ENCODE measurements around the gene TM7SF2.
"Not testable (repeated sequence)": the region's sequence is repeated elsewhere in the genome, so short reads cannot be mapped to it uniquely, and the experiment has no call there.

Gene TM7SF2

DNA sequence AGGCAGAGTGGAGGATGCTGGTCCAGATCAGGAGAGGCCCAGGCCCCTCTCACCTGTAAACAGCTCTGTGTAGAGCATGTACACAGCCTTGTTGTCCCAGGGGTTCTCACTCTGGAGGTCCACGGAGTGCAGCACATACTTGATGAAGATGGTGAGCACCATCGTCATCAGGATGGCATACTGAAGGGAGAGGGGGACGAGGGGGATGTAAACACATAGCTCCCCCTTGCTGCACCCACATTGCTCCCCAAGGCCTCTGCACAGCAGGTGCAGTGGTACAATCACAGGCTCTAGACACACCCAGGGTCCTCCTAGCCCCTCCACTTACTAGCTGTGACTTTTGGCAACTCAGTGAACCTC, 19.7 kb downstream of the TM7SF2 start:
- no peak for DNase-seq

DNA sequence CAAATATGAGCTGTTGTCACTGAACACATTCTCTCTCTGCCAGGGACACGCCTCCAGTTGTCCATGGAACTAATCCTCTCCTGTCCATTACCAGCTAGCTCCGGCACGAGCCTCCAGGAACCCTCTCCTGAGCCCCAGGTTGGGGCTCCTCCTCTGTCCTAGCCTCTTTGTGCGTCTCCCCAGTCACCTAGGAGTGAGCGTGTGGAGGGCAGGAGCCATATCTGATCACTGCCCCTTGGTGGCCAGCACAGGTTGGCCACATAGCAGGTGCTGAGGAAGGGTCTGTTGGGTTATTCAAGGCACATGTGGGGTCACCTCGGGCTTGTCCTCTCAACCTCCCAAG, 20.2 kb downstream of the TM7SF2 start:
- DNase-seq = no peak

DNA sequence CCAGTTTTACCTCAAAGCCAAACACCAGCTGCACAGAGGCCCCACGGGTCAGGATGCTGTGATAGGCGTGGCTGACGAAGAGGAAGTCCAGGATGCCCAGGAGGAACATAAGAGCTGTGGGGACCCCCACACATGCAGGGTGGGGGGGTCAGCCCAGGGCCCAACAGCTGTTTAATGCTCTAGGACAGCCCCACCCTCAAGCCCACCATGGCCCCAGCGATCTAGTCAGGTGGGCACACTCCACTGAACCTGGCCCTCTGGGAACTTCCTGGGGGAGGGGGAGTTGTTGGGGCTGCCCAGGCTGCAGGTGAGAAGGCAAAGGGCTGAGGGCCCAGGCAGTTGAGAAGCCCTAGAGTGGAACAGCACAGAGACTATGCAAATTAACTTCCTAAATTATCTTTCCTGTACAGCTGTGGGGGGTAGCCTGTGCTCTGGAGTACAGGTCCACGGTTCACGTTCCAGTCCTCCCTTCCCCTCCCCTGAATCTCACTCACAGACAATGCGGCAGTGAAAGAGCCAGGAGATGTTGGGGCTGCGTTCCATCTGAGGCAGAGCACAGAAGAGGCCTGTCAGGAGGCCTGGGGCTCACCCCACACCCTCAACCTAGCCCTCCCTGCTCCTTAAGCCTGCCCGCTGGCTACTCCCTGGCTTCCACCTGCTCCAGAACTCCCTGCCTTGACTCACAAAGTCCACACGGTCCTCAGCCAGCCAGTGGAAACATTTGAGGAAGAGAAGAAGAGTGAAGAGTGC, 20.7 kb downstream of the TM7SF2 start:
- no peak for DNase-seq

DNA sequence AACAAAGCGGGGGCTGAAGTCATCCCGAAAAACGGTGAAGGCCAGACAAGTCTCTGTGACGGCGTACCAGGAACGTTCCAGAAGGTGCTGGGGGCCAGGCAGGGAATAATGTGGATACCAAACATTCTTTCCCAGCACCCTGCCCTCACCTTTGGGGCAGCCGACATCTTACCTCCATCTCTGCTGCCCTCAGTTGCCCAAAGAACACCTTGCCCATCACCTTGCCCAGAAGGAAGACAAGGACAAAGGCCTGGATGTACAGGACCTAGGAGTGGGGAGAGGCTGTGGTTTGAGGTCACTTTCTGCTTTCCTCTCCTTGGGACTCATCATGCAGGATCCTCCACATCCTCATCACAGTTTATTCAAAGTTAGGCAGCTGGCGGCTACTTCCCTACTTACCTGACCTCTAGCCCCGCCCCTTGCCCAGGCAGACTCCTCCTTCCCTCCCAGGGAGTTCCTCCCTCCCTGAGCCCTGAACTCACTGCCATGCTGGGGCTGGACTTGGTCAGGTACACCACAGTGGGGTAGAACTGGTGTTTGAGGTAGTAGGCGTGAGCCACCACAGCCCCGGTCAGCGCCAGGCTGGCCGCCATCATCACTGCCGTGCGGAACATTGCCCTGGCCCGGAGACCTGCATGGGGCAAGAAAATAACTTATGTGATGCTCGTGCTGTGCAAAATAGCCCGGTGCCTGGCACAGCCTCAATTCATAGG, 21.5 kb downstream of the TM7SF2 start:
- DNase-seq = peak in 1 of 4 experiments; percentile 13

DNA sequence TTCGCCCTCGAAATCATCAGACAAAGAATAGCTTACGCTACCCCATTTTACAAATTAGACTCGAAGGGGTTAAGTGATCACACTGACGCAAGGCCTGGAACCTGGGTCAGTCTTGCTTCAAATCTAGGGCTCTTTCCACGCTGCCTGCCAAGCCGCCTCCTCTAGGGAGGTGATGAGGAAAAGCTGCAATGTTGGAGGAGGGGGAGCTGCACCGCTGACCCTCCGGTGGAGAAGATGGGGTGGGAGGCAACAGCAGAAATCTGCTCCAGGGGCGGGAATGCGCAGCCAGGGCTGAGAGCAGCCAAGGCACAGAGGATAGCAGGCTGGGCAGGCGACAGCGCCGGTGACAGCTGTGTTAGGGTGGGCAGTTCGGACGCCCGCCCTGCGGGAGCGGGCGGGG, 22.1 kb downstream of the TM7SF2 start:
- DNase-seq = no peak

DNA sequence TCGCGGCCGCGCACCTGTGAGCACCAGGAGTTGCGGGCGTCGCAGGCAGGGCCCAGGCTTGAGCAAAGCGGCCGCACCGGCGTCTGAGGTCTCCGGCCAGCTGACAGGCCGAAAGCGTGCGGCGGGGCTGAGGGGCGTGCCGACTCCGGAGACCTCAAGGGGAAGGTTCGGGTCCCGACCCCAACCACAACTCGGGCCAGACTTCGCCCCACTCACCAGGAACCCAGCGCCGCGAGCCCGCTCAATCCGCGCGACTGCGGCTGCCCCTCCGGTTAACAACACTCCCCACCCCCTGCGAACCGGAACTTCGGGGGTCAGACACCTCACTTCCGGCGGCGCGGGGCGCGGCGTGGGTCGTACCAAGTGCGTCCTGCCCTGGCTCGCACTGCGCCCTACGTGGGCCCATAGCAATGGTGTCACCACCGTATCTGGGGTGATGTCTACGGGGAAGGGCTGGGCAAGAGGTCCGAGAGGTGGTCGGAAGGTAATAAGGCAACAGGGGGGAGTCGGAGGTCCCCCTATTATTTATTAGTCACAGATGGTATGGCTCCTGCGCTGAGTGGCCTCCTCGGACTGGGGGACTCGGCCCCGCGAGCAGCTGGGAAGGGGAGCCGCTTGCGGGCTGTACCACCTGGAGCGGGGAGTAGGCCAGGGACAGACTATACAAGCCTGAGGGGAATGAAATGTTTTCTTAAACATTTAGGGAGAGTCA, 22.7 kb downstream of the TM7SF2 start, which contains the start of gene SYVN1:
Gene SYVN1, minus strand, starts transcription at position 280 of the 712 bp plus-strand sequence. CDS start 918 bp downstream, outside the sequence.
- peak; percentile 83 to 93 (median 86) for DNase-seq

DNA sequence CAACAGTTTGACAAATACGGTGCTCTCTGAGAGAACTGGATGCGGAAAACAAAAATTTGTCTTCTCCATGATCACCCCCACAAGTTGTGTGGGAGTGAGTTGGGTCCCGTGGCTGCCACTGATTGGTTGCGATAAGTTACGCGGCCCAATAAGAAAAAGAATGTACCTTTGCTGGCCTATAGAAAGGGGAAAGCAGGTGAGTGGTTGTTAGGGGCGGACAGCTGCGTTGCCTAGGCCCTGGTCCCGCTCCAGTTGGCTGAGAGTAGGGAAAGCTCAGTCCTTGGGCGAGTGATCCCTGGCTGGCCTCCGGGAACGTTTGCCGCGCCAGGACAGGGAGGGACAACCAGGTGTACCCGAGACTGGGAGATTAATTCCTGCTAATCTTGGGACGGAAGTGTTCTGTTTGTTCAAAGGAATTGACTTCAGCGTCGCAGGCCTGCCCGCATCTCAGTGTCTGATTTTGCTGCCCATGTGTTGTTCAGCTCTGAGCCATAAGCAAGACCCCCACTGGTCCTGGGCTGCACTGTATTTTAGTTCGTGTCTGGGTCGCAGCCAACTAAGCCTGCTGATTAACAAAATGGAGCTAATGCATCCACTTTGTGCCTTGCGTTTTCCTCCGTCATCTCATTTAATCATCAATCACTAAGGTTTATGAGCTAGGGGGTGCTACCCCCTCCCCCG, 23.4 kb downstream of the TM7SF2 start:
- peak; percentile 50 to 71 (median 63) for DNase-seq

DNA sequence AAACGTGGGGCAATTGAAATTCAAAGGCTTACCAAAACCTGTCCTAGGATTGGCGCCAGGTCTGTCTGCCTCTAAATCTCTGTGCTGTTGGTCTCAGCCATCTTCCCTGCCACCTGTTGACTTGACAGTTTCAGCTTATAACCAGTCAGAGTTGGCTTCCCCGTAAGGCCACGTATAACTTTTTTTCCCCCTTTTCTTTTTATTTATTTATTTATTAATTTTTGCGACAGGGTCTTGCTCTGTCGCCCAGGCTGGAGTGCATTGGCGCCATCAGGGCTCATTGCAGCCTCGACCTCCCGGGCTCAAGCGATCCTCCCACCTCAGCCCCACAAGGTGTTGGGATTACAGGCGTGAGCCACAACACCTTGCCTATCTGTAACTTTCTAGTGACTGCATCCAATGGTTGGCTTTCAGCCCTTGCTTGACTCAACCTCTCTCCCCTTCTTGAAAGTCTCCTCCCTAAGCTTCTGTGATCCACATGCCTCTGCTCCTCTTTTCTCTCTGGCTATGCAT, 24.0 kb downstream of the TM7SF2 start:
- DNase-seq = no peak

DNA sequence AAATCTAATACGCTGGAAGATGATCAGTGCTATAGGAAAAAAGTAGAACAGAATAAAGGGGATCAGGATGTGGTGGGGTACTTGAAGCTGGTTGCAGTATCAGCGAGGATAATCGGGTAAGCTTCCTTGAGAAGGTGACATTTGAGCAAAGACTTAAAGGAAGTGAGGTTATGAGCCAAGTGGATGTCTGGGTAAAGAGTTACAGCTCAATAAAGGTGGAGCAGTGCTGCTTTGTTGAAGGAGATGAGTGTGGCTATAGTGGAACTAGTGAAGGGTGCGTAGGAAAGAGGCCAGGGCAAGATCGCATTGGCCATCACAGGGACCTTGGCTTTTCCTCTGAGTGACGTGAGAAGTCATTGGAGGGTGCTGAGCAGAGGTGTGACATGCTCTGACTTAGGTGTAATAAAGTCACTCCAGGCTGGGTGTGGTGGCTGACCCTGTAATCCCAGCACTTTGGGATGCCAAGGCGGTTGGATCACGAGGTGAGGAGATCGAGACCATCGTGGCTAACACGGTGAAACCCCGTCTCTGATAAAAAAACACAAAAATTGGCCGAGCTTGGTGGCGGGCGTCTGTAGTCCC, 24.9 kb downstream of the TM7SF2 start:
- no peak for DNase-seq

DNA sequence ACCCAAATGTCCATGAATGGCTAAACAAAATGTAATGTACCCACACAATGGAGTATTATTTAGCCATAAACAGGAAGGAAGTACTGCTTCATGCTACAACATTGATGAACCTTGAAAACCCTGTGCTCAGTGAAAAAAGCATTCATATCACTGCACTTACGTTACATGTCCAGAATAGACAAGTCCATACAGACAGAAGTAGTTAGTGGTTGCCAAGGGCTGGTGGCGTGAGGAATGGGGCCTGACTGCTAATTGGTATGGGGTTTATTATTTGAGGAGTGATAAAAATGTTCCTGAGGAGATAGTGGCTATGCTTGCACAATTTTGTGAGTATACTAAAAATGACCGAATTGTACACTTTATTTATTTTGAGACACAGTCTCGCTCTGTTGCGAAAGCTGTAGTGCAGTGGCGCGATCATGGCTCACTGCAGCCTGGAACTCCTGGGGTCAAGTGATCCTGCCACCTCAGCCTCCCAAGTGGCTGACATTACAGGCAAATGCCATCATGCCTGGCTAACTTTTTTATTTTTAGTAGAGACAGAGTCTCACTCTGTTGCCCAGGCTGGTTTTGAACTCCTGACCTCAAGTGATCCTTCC, 30.3 kb downstream of the TM7SF2 start:
- DNase-seq = no peak

DNA sequence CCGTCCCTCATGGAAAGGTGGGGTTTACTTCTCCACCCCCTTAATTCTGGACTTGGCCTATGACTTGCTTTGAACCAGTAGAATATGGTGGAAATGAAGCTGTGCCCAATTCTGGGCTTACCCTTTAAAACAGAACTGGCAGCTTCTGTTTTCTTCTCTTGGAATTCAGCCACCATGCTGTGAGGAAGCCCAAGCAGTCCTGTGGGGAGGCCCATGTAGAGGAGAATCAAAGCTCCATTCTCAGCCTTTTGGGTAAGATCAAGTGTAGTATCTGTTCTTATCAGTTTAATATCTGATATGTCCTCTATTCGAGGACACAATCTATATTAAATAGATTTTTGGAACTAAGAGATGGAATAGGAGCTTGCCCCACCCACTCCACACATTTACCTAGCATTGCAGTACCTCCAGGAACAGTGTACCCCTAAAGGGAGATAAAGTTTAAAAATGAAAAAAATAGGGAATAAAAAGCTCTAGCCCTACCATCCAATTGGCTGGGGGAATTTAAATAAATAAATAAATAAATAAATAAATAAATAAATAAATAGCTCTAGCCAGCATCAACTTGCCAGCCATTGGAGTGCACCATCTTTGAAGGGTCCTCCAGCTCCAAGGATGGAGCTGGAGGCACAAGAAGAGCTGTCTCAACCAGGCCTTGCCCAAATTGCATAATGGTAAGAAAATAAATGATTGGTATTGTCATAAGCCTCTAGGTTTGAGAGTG, 35.8 kb downstream of the TM7SF2 start:
- DNase-seq = no peak

DNA sequence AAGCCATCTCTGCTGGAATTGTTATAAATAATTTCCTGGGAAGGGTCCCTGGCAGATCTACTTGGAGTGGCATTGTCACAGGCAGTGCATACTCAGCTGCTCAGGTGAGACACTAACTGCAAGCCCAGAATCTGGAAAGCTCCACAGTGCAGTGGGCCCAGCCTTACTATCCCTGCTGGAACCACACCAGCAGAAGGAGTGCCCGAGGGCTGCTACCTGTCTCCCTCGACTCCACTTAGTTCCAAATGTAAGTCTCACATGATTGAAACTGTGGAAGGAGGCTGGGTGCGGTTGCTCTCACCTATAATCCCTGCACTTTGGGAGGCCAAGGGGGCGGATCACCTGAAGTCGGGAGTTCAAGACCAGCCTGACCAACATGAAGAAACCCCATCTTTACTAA, 37.0 kb downstream of the TM7SF2 start:
- no peak for DNase-seq

DNA sequence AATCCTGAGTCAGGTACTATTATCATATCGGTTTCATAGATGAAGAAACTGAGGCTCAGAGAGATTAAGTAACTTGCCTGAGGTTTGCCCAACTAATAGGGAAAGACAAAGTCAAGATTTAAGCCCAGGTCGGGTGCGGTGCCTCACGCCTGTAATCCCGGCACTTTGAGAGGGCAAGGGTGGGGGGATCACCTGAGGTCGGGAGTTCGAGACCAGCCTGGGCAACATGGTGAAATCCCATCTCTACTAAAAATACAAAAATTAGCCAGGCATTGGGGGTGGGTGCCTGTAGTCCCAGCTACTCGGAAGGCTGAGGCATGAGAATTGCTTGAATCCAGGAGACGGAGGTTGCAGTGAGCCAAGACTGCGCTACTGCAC, 38.4 kb downstream of the TM7SF2 start:
- not testable (repeated sequence) for DNase-seq

DNA sequence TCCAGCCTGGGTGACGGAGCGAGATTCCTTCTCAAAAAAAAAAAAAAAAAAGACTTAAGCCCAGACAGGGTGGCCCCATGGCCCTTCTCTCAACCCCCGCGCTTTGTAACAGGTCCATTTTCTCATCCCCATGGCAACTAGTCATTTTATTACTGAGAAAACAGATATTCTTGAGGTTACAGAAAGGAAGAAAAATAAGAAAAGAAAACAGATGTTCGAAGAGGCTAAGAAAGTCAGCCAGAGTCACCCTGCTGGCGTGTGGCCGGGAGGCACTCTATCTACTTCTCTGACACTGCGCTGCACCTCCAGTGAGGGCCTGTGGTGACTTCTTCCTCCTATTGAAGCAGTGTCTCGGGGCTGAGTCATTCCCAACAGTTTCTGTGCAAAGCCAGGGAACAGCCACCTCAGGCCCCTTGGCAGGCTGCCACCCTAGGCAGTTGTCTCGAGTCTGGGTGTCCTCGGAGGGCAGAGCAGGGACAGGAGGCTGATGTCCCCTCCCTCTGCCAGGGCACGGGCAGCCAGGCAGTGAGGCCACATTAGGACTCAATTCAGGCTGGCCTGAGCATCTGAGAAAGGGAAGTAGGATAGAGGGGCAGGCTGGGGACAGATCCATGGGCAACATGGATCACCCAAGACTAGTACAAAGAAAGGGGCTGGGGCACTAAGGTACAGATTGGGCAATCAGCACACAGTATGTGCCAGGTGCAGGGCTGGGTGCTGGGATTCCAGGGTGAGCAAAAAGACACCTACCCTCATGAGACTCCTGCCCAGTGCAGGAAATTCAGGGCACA, 39.0 kb downstream of the TM7SF2 start:
- DNase-seq = no peak

DNA sequence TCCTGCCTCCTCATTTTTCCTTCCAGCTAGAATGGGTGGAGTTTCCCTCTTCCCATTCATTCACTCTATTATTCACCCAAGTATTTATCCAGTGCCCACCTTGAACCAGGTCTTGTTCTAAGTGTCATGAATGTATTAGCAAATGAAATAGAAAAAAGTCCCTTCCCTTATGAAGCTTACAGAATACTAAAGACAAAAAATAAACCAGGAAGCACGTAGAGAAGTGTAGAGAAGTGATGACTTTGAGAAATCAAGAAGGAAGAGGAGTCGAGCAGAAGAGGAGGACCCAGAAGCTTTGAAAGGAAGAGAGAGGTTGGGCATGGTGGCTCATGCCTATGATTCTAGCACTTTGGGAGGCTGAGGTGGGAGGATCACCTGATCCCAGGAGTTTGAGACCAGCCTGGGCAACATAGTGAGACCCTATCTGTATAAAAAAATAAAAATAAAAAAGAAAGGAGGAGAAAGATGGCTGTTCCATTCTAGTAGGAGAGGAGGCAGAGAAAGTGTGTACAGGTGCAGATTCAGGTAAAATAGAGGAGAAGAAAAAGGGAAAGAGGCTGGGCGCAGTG, 39.7 kb downstream of the TM7SF2 start:
- DNase-seq = no peak

DNA sequence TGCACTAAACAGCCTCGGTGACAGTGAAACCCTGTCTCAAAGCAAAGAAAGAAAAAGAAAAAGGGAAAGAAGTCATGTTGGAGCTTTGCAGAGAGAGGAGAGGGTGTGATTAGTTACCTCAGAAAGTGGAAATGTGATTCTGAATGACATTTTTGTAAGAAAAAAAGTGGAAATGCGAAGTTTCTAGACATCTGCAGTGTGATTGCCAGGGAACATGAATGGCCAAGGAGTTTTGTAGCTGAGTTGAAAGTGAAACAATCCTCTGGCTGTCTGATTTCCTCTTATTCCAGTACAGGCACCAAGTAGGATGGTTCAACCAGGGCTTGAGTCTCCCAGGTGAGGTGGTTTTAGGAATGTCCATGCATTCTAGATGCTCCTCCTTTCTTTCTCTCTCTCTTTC, 40.5 kb downstream of the TM7SF2 start:
- DNase-seq = no peak

DNA sequence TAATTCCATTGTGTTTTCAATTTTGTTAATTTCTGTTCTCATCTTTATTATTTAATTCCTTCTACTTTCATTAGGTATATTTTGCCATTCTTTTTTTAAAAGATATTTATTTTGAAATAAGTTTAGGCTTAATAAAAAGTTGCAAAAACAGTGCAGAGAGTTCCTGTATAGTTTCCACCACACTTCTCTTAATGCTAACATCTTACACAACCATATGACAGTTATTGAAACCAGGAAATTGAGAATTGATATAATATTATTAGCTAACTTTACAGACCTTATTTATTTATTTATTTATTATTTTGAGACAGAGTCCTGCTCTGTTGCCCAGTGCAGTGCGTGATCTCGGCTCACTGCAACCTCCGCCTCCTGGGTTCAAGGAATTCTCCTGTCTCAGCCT, 44.6 kb downstream of the TM7SF2 start:
- no peak for DNase-seq

DNA sequence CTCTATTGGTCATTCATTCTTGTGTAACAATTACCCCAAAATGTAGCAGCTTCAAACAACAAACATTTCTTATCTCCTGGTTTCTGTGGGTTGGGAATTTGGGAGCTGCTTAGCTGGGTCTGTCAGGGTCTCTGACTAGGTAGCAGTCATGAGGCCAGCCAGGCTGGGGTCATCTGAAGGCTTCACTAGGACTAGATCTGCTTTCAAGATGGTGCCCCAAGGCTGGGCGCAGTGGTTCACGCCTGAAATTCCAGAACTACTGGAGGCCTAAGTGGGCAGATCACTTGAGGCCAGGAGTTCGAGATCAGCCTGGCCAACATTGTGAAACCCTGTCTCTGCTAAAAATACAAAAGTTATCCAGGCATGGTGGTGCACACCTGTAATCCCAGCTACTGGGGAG, 45.3 kb downstream of the TM7SF2 start:
- DNase-seq = no peak

DNA sequence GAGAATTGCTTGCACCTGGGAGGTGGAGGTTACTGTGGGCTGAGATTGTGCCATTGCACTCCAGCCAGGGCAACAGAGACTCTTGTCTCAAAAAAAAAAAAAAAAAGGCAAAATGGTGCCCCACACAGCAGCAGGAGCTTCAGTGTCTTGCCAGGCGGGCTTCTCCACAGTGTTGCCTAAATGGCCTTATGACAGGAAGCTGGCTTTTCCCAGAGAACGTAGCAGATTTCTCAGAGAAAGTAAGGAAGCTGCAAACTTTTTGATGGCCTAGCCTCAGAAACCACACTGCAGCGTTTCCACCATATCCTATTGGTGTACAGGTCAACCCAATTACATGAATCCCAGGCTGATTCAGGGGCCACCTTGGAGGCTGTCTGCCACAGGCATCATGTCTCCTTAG, 45.7 kb downstream of the TM7SF2 start:
- no peak for DNase-seq

DNA sequence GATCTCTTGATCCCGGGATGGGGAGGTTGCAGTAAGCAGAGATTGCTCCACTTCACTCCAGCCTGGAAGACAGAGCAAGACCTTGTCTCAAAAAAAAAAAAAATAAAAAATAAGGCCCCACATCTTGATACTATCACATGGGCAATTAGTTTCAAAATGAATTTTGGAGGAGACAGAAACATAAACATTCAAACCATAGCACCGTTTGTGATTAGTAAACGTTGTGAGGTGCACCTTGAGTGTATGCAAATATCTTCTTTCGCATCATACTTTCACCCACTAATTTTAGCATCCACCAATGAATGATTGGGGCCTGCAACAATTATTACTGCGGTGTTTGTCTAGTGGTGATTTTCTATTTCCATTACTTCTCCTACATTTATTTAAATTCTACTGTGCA, 47.3 kb downstream of the TM7SF2 start:
- no peak for DNase-seq

DNA sequence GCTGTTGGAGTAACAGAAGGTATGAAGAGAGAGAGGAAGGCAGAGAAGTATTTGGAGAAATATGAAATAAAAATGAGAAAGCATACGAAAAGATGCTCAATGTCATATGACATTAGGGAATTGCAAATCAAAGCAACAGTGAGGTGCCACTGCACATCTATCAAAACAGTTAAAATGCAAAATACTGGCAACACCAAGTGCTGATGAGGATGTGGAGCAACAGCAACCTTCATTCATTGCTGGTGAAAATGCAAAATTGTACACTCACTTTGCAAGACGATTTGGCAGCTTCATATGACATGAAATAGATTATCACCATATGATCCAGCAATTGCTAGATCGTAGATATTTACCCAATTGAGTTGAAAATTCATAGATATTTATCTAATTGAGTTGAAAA, 49.0 kb downstream of the TM7SF2 start:
- DNase-seq = no peak

All from activated naive CD4-positive, alpha-beta T cell (primary cell).